ENCODE measurements around the gene NME3. TPM values are rescaled to one million over a fixed set of nuclear protein-coding genes. Genes with fewer than 3 reads are reported as not detected.

NME3 gene
- total and polyA plus RNA-seq, 2 of the 13 experiments (the other 11 are each of a cell fraction or from before 2014, with no cell fraction given), result 10.4 to 15.9 TPM

GRCh38 chr16:1743376-1744337, 27.7 kb downstream of the NME3 start:
- POLR2A ChIA-PET, result no interaction called here
- FAIRE-seq, result no peak
- no peak overlapping the region for H2AFZ ChIP-seq (ENCODE audit: low read length)
- no peak for DNase-seq (ENCODE audit: low spot score)
- H3K27me3 ChIP-seq (ENCODE audit: control insufficient read depth in 1 of 2, insufficient read depth in 2 of 2, low read length in 2 of 2), result no peaks in the 10 kb centered on the region
- H3K4me2 ChIP-seq (ENCODE audit: low read depth, low read length), result no peak overlapping the region
- in situ Hi-C loops (cut with HindIII; ENCODE audit: extremely low pct_ligation_motif_present, low pct_unique_long_range_greater_than_20kb), result no loop called here
- CTCF ChIA-PET (ENCODE audit: low intra/inter-chr PET ratio, low total read pairs), result no interaction called here
- no peaks in the 10 kb centered on the region; the same call in 1 of the 2 replicates for H4K20me1 ChIP-seq (ENCODE audit: insufficient read depth, low read length)
- peaks cover 8 to 37% of the 10 kb centered on the region in 2 experiments; a peak in 4 of 5 replicates for H3K36me3 ChIP-seq (replicated peaks in 1 of 2; ENCODE audit: control insufficient read depth in 1 of 2, insufficient read depth in 2 of 2, low read length in 2 of 2)
- H3K9ac ChIP-seq (ENCODE audit: insufficient read depth, low read depth, low read length), result no peak overlapping the region
- H3K4me1 ChIP-seq (ENCODE audit: insufficient read depth, low read length), result no peaks in the 10 kb centered on the region
- H3K9me3 ChIP-seq (ENCODE audit: low read length), result peaks cover 2% of the 10 kb centered on the region
- no peak for ATAC-seq
- no peak overlapping the region for H3K27ac ChIP-seq (ENCODE audit: extremely low read length, insufficient read depth, low read length)
- no peaks in the 10 kb centered on the region for H3K79me2 ChIP-seq (ENCODE audit: insufficient read depth, low read length)
- WGBS (ENCODE audit: low lambda C conversion rate), result 93% methylated on average over 8 of the region's 32 CpGs
- intact Hi-C loops (cut with micrococcal nuclease; ENCODE audit: unreplicated experiment), result no loop called here
- TF ChIP-seq AHR (CRISPR knock-in tag; IDR thresholded peaks at IDR 0.05), result no peak
- H3K4me3 ChIP-seq (replicated peaks in 1 of 3; ENCODE audit: insufficient read depth in 1 of 3, low read depth in 2 of 3, low read length in 3 of 3), result no peak overlapping the region
- BruUV-seq (replicated peaks), result no TSS peak

- CTCF ChIA-PET (ENCODE audit: low intra/inter-chr PET ratio, low total read pairs), result no interaction called here
- no peak for TF ChIP-seq HNF1B (CRISPR knock-in tag; IDR thresholded peaks at IDR 0.05)
- TF ChIP-seq HIVEP1 (CRISPR knock-in tag; IDR thresholded peaks at IDR 0.05), result no peak
- TF ChIP-seq ZNF784 (CRISPR knock-in tag; IDR thresholded peaks at IDR 0.05; ENCODE audit: borderline replicate concordance), result no peak
- TF ChIP-seq SP5 (CRISPR knock-in tag; IDR thresholded peaks at IDR 0.05; ENCODE audit: borderline replicate concordance, low read depth), result no peak
- TF ChIP-seq SNAPC5 (CRISPR knock-in tag; IDR thresholded peaks at IDR 0.05; ENCODE audit: borderline replicate concordance), result no peak
- TF ChIP-seq ZNF558 (CRISPR knock-in tag; IDR thresholded peaks at IDR 0.05; ENCODE audit: borderline replicate concordance), result no peak
- no peak for TF ChIP-seq TCF7L2 (IDR thresholded peaks at IDR 0.05; ENCODE audit: low read depth, low read length)
- TF ChIP-seq CSRNP2 (CRISPR knock-in tag; conservative IDR thresholded peaks at IDR 0.05; ENCODE audit: low read depth), result no peak
- TF ChIP-seq MTF2 (CRISPR knock-in tag; IDR thresholded peaks at IDR 0.05; ENCODE audit: borderline replicate concordance), result no peak
- TF ChIP-seq MAFK (conservative IDR thresholded peaks at IDR 0.05 in 1 of 2, IDR thresholded peaks at IDR 0.05 in 1 of 2; ENCODE audit: low read length in 2 of 2), result no peak
Observed at GRCh38 chr16:1741553-1742165, 29.7 kb downstream of the NME3 start.

More at GRCh38 chr16:1741553-1742165, 29.7 kb downstream of the NME3 start:
- in situ Hi-C loops (cut with HindIII; ENCODE audit: extremely low pct_ligation_motif_present, low pct_unique_long_range_greater_than_20kb) (no loop called here), intact Hi-C loops (cut with micrococcal nuclease; ENCODE audit: unreplicated experiment) (no loop called here)
- DNase-seq (ENCODE audit: low spot score) (no peak), ATAC-seq (no peak; the same call in 2 of the 3 replicates), FAIRE-seq (no peak)
- no TSS peak for BruUV-seq (replicated peaks)
- no peaks in the 10 kb centered on the region for H3K79me2 ChIP-seq (ENCODE audit: insufficient read depth, low read length)
- 100% methylated on average over 4 of the region's 19 CpGs for WGBS (ENCODE audit: low lambda C conversion rate)
- no peak overlapping the region for H3K9ac ChIP-seq (ENCODE audit: insufficient read depth, low read depth, low read length)
- no peak overlapping the region for H3K4me3 ChIP-seq (replicated peaks in 1 of 3; ENCODE audit: insufficient read depth in 1 of 3, low read depth in 2 of 3, low read length in 3 of 3)
- peaks cover 10% of the 10 kb centered on the region for H3K9me3 ChIP-seq (ENCODE audit: low read length)
- H3K27me3 ChIP-seq (ENCODE audit: control insufficient read depth in 1 of 2, insufficient read depth in 2 of 2, low read length in 2 of 2), result no peaks in the 10 kb centered on the region
- no peak overlapping the region for H3K27ac ChIP-seq (ENCODE audit: extremely low read length, insufficient read depth, low read length)
- H4K20me1 ChIP-seq (ENCODE audit: insufficient read depth, low read length), result no peaks in the 10 kb centered on the region; the same call in 1 of the 2 replicates
- H3K4me2 ChIP-seq (ENCODE audit: low read depth, low read length), result no peak overlapping the region
- peaks cover 4 to 23% of the 10 kb centered on the region in 2 experiments; a peak in 4 of 5 replicates for H3K36me3 ChIP-seq (replicated peaks in 1 of 2; ENCODE audit: control insufficient read depth in 1 of 2, insufficient read depth in 2 of 2, low read length in 2 of 2)
- no peak overlapping the region for H2AFZ ChIP-seq (ENCODE audit: low read length)
- no peaks in the 10 kb centered on the region for H3K4me1 ChIP-seq (ENCODE audit: insufficient read depth, low read length)
- POLR2A ChIA-PET, result no interaction called here

All from HepG2 (cell line).